SIG-M5 treated with dmso at 0.1 percent for 504 hours (cell line): ENCODE data around the gene SLC18A2.

Source experiments
- DNase-seq: peaks from one replicate; lab custom pipeline; 2025; ENCODE audit not compliant: unreplicated experiment; lab: John Stamatoyannopoulos, UW

The SLC18A2 gene

DNA sequence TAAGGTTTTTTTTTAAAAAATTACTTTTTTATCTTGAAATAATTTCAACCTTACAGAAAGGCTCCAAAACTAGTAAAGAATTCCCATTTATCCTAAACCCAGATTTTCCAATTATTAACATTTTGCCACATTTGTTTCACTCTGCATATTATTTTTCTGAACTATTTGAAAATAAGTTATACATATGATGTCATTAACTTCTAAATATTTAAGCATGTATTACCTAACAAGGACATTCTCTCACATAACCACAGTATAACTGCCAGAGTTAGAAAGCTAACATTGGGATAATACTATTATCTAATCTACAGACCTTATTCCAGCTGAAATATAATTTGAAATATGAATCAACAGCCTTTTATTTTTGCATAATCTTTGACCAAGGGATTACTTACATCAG is 65.8 kb downstream of the SLC18A2 start:
- no peak for DNase-seq

DNA sequence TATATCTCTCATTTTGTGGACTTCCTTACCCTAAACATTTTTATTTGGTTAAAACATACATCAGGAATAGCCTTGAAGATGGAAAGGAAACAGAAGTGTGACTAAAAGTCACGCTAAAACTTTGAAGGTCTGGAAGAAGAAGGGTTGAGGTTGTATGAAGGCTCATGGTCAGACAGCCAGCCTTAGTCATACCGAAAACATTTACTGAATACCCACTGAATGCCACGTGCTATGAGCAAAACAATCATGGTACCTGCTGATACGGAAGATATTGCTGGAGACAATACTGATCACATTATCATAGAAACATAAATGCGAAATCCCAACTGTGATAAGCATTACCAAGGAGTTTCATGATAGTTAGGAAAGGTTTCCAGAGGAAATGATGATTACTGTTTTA is 70.3 kb downstream of the SLC18A2 start:
- DNase-seq: no peak

GRCh38 chr10:117312430-117312829 is 71.5 kb downstream of the SLC18A2 start:
- no peak for DNase-seq

GRCh38 chr10:117313641-117314040 is 72.7 kb downstream of the SLC18A2 start:
- DNase-seq: no peak

DNA sequence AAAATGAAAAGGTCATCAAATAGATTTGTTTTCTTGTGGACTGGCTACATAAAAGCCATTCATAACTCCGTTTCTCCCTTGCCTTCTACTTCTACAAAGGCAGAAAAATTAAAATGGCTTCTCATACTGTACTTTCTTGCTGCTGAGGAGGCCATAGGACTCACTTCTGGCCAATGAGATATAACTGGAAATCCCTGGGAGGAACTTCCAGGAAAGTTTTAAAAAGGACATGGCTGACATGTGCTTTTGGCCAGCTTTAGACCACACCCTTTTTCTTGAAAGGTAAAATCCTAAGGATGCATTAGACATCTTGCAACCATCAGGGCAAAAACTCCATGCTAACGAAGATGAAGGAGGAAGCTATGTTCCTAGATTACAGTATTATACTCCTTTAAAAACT is 75.8 kb downstream of the SLC18A2 start:
- DNase-seq: no peak

DNA sequence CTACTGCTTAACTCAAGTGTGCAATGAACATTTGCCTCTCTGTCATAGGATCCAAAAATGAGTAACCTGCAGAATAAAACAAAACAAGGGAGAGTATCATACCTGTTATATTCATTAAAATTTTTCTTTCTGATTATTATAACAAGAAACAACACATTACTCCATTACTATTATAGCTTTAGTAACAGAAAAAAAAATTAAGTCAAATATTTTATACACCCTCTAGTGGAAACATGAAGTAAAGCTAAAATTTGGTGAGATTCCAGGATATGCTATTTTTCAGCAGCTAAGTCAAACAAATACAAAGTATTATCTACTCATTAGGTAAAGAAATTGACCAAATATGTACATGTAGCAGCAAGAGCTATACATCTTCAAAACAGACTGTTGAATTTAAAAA is 78.0 kb downstream of the SLC18A2 start:
- peak; percentile 5 for DNase-seq

- peak; percentile 22 for DNase-seq
Measured at GRCh38 chr10:117320050-117320665, 79.2 kb downstream of the SLC18A2 start.

GRCh38 chr10:117322260-117322659 is 81.3 kb downstream of the SLC18A2 start:
- no peak for DNase-seq

DNA sequence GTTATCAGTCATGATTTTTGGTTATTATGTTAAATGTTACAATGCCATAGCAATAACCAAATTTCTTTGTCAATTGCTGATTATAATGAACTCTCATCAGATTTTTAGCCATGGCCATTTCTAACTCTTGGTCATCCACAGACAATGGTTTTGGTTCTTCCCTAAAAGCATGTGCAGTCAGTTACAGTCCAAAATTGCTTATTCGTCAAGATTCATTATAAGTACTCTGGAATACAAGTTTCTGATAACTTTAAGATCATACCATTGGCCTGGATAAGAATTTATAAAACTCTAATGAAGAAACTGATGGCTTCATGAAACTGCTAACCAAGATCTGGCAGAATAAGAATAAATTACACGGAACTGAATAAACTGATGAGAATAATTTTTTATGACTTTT is 83.5 kb downstream of the SLC18A2 start:
- DNase-seq: no peak

DNA sequence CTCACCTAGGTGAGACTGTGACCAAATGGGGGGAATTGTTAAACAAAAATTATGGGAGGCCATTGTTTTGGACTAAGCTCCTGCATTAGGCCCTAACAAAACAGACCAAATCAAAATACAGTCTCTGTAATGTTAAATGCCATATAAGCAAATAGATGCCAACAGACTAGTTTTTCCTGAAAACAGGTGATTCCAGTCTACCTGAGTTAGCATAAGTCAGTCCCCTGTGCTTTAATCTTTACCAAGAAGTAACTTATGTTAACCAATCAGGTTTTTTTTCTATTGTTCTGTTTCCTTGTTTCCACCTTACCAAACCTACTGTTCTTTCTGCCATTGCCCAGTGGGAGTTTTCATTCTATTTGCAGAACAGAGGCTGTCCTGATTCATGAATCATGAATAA is 86.3 kb downstream of the SLC18A2 start:
- no peak for DNase-seq
